Measurements from ENCODE around the gene ERRFI1. TPM values are rescaled to one million over a fixed set of nuclear protein-coding genes. Genes with fewer than 3 reads are reported as not detected.

ERRFI1 gene
- total RNA-seq, 5 donors from 2014 or later (not counting 1 experiment from before 2014, with no cell fraction given), result 1.5 to 3.8 (median 2.2) TPM

DNA sequence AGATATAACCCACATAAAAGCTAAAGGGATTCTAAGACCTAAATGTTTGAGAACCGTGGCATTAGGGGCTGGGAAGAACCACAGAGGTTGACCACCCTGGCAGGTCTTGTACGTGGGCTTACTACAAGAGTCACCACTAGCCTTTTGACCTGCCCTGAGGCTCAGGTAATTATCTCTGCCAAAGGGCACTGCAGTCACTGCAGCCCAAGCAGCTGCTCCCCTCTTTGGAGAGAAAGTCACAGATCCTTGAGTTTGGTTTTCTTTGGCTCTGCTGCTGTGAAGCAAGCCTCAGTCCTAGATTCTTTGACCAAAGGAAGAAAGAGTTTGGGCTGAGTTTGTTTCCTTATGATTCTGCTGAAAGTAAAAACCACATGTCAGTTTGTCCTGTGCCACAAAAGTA lies 53.0 kb downstream of the ERRFI1 start:
- no peak overlapping the region for H3K27ac ChIP-seq (ENCODE audit: low read length)
- no peaks in the 10 kb centered on the region for H3K27me3 Mint-ChIP-seq
- WGBS (ENCODE audit: insufficient coverage), result 100% methylated on average over 1 of the region's 2 CpGs
- peaks cover 42% of the 10 kb centered on the region for H3K36me3 Mint-ChIP-seq
- no peaks in the 10 kb centered on the region for H3K4me1 ChIP-seq (ENCODE audit: control insufficient read depth in 1 of 2, extremely low read depth in 1 of 2, insufficient read depth in 2 of 2, low read length in 2 of 2)
- ATAC-seq (replicated peaks in 1 of 4) (no peak), DNase-seq (no peak)
- H3K9me3 Mint-ChIP-seq, result no peaks in the 10 kb centered on the region
- H3K4me1 Mint-ChIP-seq, result peaks cover 8 to 11% (median 8%) of the 10 kb centered on the region in 3 donors
- H3K27ac Mint-ChIP-seq, result no peak overlapping the region
- ChIA-PET CTCF (interaction anchor here (0.5 to 1.0 kb wide), 3 partner anchors 41 to 378 kb away, joined by 3 to 4 read pairs (median 3); no protein-coding TSS in a partner anchor), POLR2A (no interaction called here)
- no peak overlapping the region for H3K4me3 Mint-ChIP-seq
- peaks cover 21 to 70% of the 10 kb centered on the region in 2 donors for H3K36me3 ChIP-seq (ENCODE audit: control insufficient read depth in 2 of 2, extremely low read depth in 1 of 2, insufficient read depth in 1 of 2, low read length in 1 of 2)
- H3K27me3 ChIP-seq (replicated peaks in 1 of 2; ENCODE audit: control insufficient read depth in 2 of 2, extremely low read depth in 1 of 2, insufficient read depth in 2 of 2, low read length in 1 of 2), result no peaks in the 10 kb centered on the region
- no peaks in the 10 kb centered on the region for H3K9me3 ChIP-seq
- no peak overlapping the region for H3K4me3 ChIP-seq (ENCODE audit: control insufficient read depth in 1 of 2, extremely low read depth in 1 of 2, low read length in 1 of 2)

DNA sequence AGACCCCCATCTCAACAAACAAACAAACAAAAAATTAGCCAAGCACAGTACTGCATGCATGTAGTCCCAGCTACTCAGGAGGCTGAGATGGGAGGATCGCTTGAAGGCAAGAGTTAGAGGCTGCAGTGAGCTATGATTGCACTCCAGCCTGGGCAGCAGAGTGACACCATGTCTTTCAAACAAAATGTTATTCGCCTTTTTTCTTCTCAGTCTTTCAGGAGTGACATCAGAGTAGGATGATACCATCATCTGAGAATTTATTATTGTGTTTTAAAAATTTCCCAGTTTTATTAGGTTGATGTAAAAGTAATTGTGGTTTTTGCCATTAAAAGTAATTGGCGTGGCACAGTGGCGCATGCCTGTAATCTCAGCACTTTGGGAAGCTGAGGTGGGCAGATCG lies 53.8 kb downstream of the ERRFI1 start:
- no peaks in the 10 kb centered on the region for H3K27me3 Mint-ChIP-seq
- no peak overlapping the region for H3K27ac Mint-ChIP-seq
- no peaks in the 10 kb centered on the region for H3K27me3 ChIP-seq (replicated peaks in 1 of 2; ENCODE audit: control insufficient read depth in 2 of 2, extremely low read depth in 1 of 2, insufficient read depth in 2 of 2, low read length in 1 of 2)
- no peaks in the 10 kb centered on the region for H3K4me1 ChIP-seq (ENCODE audit: control insufficient read depth in 1 of 2, extremely low read depth in 1 of 2, insufficient read depth in 2 of 2, low read length in 2 of 2)
- ATAC-seq (replicated peaks in 1 of 4) (no peak), DNase-seq (no peak)
- POLR2A ChIA-PET, result no interaction called here
- H3K36me3 Mint-ChIP-seq, result peaks cover 39% of the 10 kb centered on the region
- H3K9me3 Mint-ChIP-seq, result no peaks in the 10 kb centered on the region
- H3K27ac ChIP-seq (ENCODE audit: low read length), result no peak overlapping the region
- no peak overlapping the region for H3K4me3 ChIP-seq (ENCODE audit: control insufficient read depth in 1 of 2, extremely low read depth in 1 of 2, low read length in 1 of 2)
- H3K4me1 Mint-ChIP-seq, result peaks cover 12 to 15% (median 12%) of the 10 kb centered on the region in 3 donors
- no peaks in the 10 kb centered on the region for H3K9me3 ChIP-seq
- CTCF ChIA-PET, result interaction anchor here in 1 of 2 donors (0.6 to 1.0 kb wide), 2 partner anchors 379 to 1485 kb away, joined by 3 read pairs; no protein-coding TSS in a partner anchor
- no peak overlapping the region for H3K4me3 Mint-ChIP-seq
- peaks cover 21 to 70% of the 10 kb centered on the region in 2 donors for H3K36me3 ChIP-seq (ENCODE audit: control insufficient read depth in 2 of 2, extremely low read depth in 1 of 2, insufficient read depth in 1 of 2, low read length in 1 of 2)
- WGBS (ENCODE audit: insufficient coverage), result 100% methylated on average over 3 of the region's 5 CpGs

DNA sequence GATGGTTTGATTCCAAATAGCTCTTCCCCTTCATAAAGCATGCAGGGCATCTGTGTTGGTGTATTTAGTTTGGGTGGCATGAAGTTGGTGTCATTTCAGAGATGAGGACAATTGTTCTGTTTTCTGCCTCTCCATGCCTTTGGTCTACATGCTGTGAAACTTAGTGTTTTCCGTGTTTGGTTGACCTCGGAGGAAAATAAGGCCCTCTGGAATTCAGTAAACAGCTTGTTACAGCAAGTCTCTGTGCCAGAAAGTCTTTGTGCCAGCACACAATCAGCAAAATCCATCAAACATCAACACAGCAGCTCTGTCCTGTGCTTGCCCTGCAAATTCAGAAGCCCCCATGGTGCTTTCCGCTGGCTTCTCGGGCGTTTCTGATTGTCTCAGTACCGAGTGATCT lies 55.1 kb downstream of the ERRFI1 start:
- peaks cover 21 to 68% of the 10 kb centered on the region in 2 donors for H3K36me3 ChIP-seq (ENCODE audit: control insufficient read depth in 2 of 2, extremely low read depth in 1 of 2, insufficient read depth in 1 of 2, low read length in 1 of 2)
- no peak overlapping the region for H3K27ac Mint-ChIP-seq
- CTCF ChIA-PET, result no interaction called here

DNA sequence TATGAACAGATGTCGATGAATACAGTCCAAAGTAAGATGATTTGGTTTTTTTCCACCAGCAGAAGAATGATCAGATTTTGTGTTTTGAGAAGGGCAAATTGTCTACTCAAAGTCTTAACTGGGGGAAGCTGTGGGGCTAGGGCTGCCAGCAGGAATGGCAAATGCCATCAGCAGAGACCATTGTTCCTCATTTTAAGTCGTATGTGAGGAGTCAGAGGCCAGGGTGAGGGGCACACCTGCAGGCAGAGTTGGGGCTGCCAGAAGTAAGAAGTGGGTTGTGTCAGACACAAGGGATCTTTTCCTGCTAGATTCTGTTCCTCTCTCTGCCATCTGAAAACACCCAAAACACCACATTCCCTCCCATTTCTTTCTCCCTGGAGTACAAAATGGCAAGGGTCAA lies 55.9 kb downstream of the ERRFI1 start:
- Mint-ChIP-seq H3K9me3 (no peaks in the 10 kb centered on the region), H3K4me1 (peaks cover 20 to 32% (median 30%) of the 10 kb centered on the region in 3 donors), H3K4me3 (no peak overlapping the region), H3K36me3 (peaks cover 49% of the 10 kb centered on the region), H3K27me3 (no peaks in the 10 kb centered on the region), H3K27ac (no peak overlapping the region)
- DNase-seq (no peak), ATAC-seq (replicated peaks in 1 of 4) (no peak)
- WGBS (ENCODE audit: insufficient coverage), result 86% methylated on average over 2 of the region's 2 CpGs
- H3K9me3 ChIP-seq, result no peaks in the 10 kb centered on the region
- no peak overlapping the region for H3K4me3 ChIP-seq (ENCODE audit: control insufficient read depth in 1 of 2, extremely low read depth in 1 of 2, low read length in 1 of 2)
- H3K4me1 ChIP-seq (ENCODE audit: control insufficient read depth in 1 of 2, extremely low read depth in 1 of 2, insufficient read depth in 2 of 2, low read length in 2 of 2), result peaks cover 0 to 11% of the 10 kb centered on the region in 2 experiments
- POLR2A ChIA-PET, result interaction anchor here in 1 of 2 donors (0.5 to 0.7 kb wide), 2 partner anchors 11 to 566 kb away, joined by 3 to 6 read pairs; no protein-coding TSS in a partner anchor
- H3K27ac ChIP-seq (ENCODE audit: low read length), result no peak overlapping the region
- peaks cover 21 to 73% of the 10 kb centered on the region in 2 donors for H3K36me3 ChIP-seq (ENCODE audit: control insufficient read depth in 2 of 2, extremely low read depth in 1 of 2, insufficient read depth in 1 of 2, low read length in 1 of 2)
- no peaks in the 10 kb centered on the region for H3K27me3 ChIP-seq (replicated peaks in 1 of 2; ENCODE audit: control insufficient read depth in 2 of 2, extremely low read depth in 1 of 2, insufficient read depth in 2 of 2, low read length in 1 of 2)
- CTCF ChIA-PET, result no interaction called here

More for the DNA sequence above, 55.1 kb downstream of the ERRFI1 start:
- H3K27me3 ChIP-seq (replicated peaks in 1 of 2; ENCODE audit: control insufficient read depth in 2 of 2, extremely low read depth in 1 of 2, insufficient read depth in 2 of 2, low read length in 1 of 2), result no peaks in the 10 kb centered on the region
- peaks cover 19 to 26% (median 23%) of the 10 kb centered on the region in 3 donors for H3K4me1 Mint-ChIP-seq
- DNase-seq (no peak), ATAC-seq (replicated peaks in 1 of 4) (no peak)
- H3K9me3 ChIP-seq, result no peaks in the 10 kb centered on the region
- WGBS (ENCODE audit: insufficient coverage), result 94% methylated on average over 6 of the region's 6 CpGs
- POLR2A ChIA-PET, result no interaction called here
- peaks cover 0 to 6% of the 10 kb centered on the region in 2 experiments for H3K4me1 ChIP-seq (ENCODE audit: control insufficient read depth in 1 of 2, extremely low read depth in 1 of 2, insufficient read depth in 2 of 2, low read length in 2 of 2)
- H3K4me3 ChIP-seq (ENCODE audit: control insufficient read depth in 1 of 2, extremely low read depth in 1 of 2, low read length in 1 of 2), result no peak overlapping the region
- no peak overlapping the region for H3K27ac ChIP-seq (ENCODE audit: low read length)
- peaks cover 46% of the 10 kb centered on the region for H3K36me3 Mint-ChIP-seq
- H3K4me3 Mint-ChIP-seq, result no peak overlapping the region
- no peaks in the 10 kb centered on the region for H3K9me3 Mint-ChIP-seq
- H3K27me3 Mint-ChIP-seq, result no peaks in the 10 kb centered on the region

DNA sequence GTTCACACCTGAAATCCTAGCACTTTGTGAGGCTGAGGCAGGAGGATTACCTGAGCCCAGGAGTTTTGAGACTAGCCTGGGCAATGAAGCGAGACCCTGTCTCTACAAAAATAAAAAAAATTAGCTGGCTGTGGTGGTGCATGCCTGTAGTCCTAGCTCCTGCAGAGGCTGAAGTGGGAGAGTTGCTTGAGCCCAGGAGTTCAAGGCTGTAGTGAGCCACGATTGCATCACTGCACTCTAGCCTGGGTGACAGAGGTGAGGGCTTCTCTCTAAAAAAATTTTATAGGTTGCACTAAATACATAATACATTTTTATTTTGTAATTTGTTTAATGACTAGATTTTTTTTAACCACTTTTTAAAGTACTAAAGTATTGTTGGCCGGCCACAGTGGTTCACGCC lies 58.5 kb downstream of the ERRFI1 start:
- DNase-seq (no peak), ATAC-seq (replicated peaks in 1 of 4) (no peak)
- H3K9me3 Mint-ChIP-seq, result no peaks in the 10 kb centered on the region
- 83% methylated on average over 1 of the region's 4 CpGs for WGBS (ENCODE audit: insufficient coverage)
- H3K36me3 ChIP-seq (ENCODE audit: control insufficient read depth in 2 of 2, extremely low read depth in 1 of 2, insufficient read depth in 1 of 2, low read length in 1 of 2), result peaks cover 13 to 77% of the 10 kb centered on the region in 2 donors
- ChIA-PET CTCF (no interaction called here), POLR2A (interaction anchor here (0.5 to 0.7 kb wide), 3 partner anchors 38 to 543 kb away, joined by 3 to 4 read pairs (median 3); no protein-coding TSS in a partner anchor)
- H3K27ac ChIP-seq (ENCODE audit: low read length), result no peak overlapping the region
- peaks cover 0 to 31% of the 10 kb centered on the region in 2 experiments for H3K4me1 ChIP-seq (ENCODE audit: control insufficient read depth in 1 of 2, extremely low read depth in 1 of 2, insufficient read depth in 2 of 2, low read length in 2 of 2)
- no peaks in the 10 kb centered on the region for H3K27me3 ChIP-seq (replicated peaks in 1 of 2; ENCODE audit: control insufficient read depth in 2 of 2, extremely low read depth in 1 of 2, insufficient read depth in 2 of 2, low read length in 1 of 2)
- H3K4me1 Mint-ChIP-seq, result peaks cover 40 to 54% (median 53%) of the 10 kb centered on the region in 3 donors
- H3K36me3 Mint-ChIP-seq, result peaks cover 62% of the 10 kb centered on the region
- no peak overlapping the region for H3K4me3 ChIP-seq (ENCODE audit: control insufficient read depth in 1 of 2, extremely low read depth in 1 of 2, low read length in 1 of 2)
- H3K9me3 ChIP-seq, result no peaks in the 10 kb centered on the region
- no peak overlapping the region for H3K4me3 Mint-ChIP-seq
- no peaks in the 10 kb centered on the region for H3K27me3 Mint-ChIP-seq
- H3K27ac Mint-ChIP-seq, result no peak overlapping the region

DNA sequence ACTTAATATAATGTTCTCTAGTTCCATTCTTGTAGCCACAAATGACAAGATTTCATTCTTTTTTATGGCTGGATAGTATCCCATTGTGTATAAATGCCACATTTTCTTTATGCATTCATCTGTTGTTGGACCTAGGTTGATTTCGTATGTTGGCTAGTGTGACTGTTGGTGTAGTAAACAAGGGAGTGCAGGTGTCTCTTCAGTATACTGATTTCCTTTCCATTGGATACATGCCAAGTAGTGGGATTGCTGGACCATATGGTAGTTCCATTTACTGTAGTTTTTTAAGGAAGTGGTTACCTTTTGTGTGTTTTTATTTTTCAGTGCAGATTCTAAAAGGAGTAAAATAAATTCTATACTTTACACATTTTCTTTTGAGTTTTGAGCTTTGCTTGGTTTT lies 58.9 kb downstream of the ERRFI1 start:
- H3K9me3 ChIP-seq, result no peaks in the 10 kb centered on the region
- no peak overlapping the region for H3K4me3 ChIP-seq (ENCODE audit: control insufficient read depth in 1 of 2, extremely low read depth in 1 of 2, low read length in 1 of 2)
- Mint-ChIP-seq H3K9me3 (no peaks in the 10 kb centered on the region), H3K36me3 (peaks cover 59% of the 10 kb centered on the region), H3K27me3 (no peaks in the 10 kb centered on the region), H3K4me3 (no peak overlapping the region), H3K27ac (peak overlapping the region; percentile 10 to 49), H3K4me1 (peaks cover 45 to 58% (median 57%) of the 10 kb centered on the region in 3 donors)
- POLR2A ChIA-PET, result interaction anchor here (0.5 to 0.7 kb wide), 3 partner anchors 38 to 543 kb away, joined by 3 to 4 read pairs (median 3); no protein-coding TSS in a partner anchor
- DNase-seq (no peak), ATAC-seq (replicated peaks in 1 of 4) (no peak)
- peaks cover 2 to 32% of the 10 kb centered on the region in 2 experiments for H3K4me1 ChIP-seq (ENCODE audit: control insufficient read depth in 1 of 2, extremely low read depth in 1 of 2, insufficient read depth in 2 of 2, low read length in 2 of 2)
- no peak overlapping the region for H3K27ac ChIP-seq (ENCODE audit: low read length)
- no peaks in the 10 kb centered on the region for H3K27me3 ChIP-seq (replicated peaks in 1 of 2; ENCODE audit: control insufficient read depth in 2 of 2, extremely low read depth in 1 of 2, insufficient read depth in 2 of 2, low read length in 1 of 2)
- WGBS (ENCODE audit: insufficient coverage), result 80% methylated on average over 1 of the region's 1 CpG
- H3K36me3 ChIP-seq (ENCODE audit: control insufficient read depth in 2 of 2, extremely low read depth in 1 of 2, insufficient read depth in 1 of 2, low read length in 1 of 2), result peaks cover 12 to 74% of the 10 kb centered on the region in 2 donors
- CTCF ChIA-PET, result interaction anchor here in 1 of 2 donors (1.0 kb wide), 1 partner anchor 9 kb away, joined by 4 read pairs; no protein-coding TSS in a partner anchor
